Stromal cell of bone marrow (primary cell): ENCODE data around the gene DAB2IP.

Source experiments
- DNase-seq: peaks from one replicate; pipeline ENCODE4 v3.0.0-alpha.2; 2012; ENCODE audit warnings: low read depth

Gene DAB2IP

DNA sequence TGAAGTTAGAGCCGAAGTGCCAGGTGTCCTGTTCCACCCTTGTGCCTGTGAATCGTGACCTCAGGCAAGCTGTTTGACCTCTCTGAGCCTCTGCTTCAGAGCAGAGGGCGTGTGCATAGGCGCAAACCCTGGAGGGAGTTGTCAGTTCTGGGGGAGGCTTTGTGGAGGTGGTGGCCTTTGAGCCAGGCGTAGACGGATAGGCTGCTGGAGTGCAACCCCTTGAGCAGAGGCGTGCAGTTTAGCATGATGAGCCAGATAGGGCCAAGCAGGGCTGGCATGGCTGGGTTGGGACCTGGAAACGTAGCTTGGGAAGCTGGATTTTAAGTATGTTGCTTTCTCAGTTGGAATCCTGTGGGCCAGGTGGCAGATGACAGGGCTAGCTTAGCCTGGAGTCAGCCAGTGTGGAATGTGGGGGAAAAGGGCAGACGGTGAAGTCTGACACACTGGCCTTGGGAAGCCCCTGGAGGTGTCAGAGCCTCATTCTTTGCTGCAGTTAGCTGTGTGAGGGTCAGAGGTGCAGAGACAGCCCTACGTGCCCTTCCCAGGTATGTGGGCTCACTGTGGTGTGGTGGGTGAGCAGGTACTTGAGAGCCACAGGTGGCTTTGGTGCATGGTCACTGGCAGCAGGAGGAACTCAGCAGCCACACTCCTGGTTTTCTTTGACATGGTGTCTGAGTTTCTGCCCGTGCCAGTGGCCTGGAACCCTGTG, 93.4 kb downstream of the DAB2IP start:
- DNase-seq, result no peak

DNA sequence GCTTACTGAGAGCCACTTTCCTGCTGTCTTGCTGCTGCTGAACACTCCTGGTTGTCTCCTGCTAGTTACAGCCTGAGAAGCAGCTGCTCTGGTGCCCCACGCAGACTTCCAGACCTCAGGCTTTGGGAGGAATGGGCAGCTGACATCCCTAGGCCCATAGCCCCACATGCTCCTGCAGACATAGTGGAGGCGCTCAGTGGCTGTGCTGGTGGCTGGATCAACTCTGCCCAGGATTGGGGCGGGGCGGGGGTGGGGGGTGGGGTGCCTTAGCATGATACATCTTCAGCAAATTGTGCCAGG, 93.9 kb downstream of the DAB2IP start:
- no peak for DNase-seq

DNA sequence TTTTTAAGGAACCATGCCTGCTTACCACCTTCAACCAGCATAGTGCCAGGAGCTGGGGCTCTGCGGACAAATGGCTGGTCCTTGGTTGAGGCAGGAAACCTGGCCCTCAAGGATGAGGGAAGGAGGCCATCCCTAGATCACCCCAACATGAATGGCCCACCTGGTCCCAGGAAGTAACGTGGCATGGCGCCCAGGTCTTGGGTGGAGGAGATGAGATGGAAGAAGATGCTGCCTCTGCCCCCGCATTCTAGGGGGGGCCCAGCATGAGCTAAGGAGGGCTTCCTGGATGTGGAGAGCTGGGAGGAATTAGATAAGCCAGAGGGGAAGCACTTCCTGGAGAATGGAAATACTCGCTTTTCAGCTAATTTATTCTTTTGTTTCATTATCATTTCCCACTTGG, 95.0 kb downstream of the DAB2IP start:
- DNase-seq, result no peak

DNA sequence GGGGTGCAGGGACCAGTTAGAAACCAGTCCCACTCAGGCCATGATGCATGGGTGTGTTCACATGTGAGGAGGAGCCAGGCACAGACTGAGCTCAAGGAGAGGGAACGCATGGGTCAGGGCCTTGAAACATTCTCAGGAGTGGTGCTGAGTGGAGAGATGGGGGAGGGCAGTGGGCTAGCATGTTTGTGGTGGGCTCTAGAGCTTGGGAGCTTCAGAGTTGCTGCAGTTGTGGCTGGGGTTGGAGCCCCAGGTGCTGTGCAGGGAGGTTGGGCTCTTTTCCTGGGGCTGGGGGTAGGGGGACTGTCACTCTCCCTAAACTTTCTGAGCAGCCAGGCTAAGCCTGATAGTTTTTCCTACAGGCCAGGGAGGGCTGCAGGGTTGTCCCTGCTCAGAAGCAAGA, 95.4 kb downstream of the DAB2IP start:
- no peak for DNase-seq

DNA sequence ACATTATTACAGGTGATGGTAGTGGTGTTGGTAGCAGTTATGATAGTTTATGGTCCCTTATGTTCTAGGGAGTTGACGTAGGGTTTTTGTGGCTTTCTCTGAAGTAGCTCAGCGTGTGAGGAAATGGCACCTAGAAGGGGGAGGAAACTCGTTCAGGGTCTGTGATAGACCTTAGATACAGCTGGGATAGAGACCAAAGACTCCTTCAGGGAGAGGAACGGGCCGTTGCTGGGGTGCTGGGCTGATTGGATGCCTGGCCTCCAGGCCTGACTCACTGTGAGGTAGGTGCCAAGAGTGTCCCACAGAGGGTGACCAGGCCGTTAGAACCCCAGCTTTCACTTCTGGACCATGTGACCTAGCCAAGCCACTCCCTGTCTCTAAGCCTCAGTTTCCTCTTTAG, 96.6 kb downstream of the DAB2IP start:
- DNase-seq, result no peak

DNA sequence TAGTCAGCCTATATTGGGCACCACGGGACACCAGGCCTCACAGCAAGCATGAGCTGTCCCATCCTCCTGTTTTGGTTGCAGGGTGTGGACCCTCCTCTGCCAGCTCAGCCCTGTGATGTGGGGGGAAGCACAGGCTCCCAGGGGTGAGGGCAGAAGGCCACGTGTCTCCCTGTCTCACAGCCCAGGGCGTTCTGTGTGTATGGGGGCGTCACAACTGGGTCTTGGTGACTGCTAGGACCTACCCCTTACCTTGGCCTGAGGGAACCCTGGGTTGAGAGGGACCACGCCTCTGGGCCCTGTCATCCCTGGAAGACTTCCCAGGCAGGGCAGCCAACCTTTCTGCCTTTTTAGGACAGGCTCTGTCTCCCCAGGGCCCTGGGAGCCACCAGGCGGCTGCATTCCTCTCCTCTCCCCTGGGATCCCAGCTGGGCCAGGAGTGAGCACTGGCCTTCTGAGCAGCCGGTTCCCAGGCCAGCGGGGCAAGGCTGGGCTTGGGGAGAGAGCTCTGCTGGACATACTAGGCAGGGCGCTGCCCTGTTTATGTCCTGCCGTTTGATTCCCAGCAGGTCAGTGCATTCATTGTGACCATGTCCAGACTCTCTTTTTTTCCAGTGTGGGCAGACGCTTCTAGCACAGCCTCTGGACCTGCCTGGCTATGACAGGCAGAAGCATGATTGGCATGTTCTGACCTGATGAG, 97.4 kb downstream of the DAB2IP start:
- no peak for DNase-seq

DNA sequence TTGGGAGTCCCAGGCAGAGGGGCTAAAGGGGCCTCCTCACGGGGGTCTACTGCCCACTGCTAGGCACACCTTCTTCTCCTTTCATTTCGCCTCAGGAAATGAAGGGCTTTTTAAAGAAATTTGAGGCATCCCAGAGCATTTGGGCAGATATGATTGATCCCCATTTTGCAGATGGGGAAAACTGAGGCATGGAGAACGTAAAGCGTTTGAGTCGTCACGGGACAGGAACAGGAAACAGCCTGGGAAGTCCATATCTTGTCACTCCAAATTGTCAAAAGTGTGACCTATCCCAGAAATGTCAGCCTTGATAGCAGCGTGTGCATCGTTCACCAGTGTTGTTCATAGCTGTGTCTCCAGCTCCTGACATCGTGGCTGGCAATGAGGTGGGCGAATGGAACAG, 98.2 kb downstream of the DAB2IP start:
- no peak for DNase-seq

DNA sequence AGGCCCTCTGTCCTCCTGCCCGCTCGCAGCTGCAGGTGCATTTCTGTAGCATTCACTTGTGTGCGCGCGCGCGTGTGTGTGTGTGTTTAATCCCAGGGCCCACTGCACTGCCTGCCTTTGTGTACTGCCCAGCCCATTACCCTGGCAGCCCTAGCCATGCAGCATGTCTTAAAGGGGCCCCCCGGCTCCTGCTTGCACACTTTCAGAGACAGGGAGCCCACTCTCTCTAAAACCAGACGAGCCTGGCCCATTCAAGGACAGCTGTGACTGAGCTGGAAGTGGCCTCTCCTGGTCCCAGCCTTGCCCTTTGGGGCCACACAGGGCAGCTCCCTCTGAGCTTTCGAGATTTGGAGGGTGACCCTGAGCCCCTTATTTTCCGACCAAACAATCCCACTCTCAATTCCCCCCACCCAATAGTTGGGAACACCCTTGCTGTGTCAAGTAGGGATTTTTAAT, 98.9 kb downstream of the DAB2IP start:
- no peak for DNase-seq

DNA sequence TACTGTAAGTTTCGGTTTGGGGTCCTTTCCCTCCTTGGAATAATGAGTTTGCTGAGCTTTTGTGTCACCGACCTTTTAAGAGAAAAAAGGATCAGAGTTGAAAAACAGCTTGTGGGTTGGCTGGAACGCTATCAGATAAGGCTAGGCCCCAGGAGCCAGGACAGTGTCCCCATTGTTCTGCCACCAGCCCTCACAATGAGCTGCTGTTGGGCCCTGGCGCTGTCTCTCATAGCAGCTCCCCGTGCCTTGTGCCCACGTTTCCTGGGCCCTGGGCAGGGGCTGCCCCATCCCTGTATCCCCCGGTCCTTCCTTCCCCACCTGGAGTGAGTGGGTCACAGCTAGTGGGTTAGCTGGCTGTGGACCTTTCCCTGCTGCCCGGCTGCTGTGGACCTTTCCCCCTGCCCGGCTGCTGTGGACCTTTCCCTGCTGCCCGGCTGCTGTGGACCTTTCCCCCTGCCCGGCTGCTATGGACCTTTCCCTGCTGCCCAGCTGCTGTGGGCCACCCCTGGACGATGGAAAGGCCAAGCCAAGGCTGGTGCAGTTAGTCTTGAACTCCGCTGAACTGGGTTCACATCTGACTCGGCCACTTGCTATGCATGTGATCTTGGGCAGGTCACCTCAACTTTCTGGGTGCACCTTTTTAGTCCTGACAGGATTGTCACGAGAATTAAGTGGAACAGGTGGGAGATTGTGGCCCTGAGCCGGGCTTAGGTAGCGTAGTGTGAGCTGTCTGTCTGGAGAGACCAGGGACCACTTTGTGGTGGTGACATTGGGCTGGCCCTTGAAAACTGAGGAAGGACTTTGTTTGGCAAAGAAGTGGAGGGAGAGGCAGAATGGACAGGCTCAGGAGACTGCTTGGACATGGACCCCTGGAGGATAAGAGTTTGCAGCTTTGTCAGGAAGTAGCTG, 99.5 kb downstream of the DAB2IP start:
- DNase-seq, result no peak

DNA sequence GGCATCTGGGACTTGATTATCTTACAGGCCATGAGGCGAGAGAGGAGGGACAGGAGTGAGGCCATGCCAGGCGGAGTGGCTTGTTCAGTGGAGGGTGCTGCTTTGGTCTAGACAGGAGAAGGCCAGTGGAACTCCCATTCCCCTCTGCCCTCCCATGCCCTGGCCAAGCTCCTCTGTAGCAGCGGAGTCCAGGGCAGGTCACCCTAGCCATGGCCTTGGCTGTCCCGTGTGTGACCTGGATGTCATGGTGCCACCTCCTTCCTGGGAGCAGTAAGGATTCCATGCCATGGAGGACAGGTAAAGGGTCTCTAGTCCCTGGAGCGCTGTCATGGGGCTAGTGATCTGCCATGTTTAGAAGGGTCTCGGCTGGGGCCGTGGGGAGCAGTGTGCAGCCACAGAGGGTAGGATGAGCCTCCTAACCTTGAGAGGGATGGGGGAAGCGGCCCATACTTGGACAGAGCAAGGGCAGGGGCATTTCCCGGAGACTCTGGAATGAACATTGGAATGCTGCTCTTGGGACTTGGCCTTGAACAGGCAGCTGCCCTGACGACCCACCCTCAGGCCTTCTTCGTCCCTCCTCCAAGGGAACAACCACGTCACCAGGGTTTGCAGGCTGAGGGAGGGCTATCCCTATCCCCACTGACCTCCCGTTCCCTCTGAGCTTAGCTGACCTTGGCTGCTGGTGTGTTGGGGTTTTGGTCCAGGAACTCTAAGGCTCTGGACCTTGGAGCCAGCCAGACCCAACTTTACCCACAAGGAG, 100.4 kb downstream of the DAB2IP start:
- DNase-seq, result no peak

DNA sequence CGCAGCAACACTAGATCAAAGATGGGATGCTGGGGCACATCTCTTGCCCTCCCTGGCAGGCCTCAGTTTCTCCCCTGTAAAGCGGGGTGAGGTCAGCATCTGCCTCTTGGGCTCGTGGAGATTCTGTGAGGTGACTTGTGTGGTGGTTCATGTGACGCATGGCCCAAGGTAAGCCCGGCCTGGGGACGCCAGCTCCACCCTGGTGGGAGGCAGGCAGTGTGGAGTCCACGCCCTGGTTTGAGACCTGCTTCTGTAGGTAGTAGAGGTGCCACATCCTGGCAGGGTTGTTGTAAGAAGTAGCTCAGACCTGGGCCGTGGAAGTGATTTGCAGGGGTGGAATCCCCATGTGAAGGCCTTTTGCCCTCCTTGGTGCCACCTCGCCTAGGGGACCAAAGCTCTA, 101.5 kb downstream of the DAB2IP start:
- DNase-seq, result no peak

DNA sequence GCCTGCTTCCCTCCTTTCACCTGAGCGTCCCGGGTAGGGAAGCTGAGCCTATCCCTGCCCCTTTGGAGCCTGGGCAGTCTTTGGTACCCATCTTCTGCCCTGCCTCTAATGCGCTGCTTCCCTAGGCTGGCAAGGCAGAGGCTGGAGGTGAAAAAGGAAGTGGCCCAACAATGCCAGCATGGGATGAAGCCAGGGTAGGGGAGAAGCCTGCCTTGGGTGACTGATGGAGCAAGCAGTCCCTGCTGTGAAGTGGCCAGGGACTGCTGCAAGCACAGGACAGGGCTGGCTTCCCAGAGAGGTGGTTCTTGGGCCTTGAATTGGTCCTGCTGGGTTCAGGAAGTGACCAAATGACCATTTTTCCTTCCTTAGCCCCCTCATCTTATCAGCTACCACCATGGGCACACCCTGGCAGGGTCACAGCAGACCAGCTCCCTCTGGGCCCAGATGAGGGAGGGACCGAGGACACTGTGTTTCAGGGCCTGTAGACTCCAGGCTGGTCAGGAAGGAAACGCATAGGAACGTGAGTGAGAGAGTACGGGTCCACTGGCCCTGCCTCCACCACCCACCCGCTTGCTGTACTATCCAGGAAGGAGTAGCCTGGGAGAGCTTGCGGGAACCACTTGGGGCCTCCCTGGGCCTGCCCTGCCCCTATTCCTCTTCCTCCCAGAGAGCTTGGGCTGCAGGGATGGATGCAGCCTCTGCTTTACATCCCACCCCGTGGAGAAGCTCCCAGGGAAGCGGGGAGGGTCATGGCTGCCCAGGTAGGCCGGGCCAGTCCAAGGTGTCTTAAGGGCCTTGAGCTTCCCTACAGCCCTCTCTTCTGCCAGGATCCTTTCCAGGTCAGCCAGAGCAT, 102.6 kb downstream of the DAB2IP start:
- no peak for DNase-seq

DNA sequence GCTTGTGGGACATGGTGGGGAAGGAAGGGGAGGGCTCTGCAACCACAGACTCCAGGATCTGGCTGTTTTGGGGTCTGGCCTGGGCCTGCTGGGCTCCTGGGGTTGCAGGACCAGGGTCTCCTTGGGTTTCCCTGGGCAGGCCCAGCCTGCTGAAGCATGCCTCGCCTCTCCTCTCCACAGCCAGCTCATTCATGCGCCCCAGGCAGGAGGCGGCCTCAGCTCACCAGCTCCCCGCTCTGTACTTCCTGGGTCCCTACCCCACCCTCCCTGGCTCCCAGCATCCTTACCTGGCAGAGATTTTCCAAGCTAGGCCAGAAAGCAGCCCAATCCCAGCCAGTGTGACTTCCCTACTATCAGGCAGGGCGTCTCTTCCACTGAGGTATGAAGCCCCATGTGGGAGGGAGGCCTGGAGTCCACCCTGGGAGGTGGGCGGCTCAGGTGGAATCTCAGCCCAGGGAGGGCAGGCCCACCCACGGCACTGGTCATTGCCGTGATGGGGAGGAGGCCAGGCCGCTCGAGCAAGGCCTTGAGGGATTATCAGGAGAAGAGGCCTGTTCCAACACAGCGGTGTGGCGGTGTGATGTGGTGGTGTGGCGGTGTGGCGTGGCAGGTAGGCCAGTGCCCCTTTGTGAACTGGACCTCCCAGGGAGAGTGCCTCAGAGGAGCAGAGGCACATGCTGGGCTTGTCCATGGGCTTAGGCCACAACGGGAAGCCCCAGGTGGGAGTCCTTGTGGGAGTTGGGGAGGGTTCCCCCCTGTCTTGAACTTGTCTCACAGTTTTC, 103.4 kb downstream of the DAB2IP start:
- DNase-seq, result no peak

DNA sequence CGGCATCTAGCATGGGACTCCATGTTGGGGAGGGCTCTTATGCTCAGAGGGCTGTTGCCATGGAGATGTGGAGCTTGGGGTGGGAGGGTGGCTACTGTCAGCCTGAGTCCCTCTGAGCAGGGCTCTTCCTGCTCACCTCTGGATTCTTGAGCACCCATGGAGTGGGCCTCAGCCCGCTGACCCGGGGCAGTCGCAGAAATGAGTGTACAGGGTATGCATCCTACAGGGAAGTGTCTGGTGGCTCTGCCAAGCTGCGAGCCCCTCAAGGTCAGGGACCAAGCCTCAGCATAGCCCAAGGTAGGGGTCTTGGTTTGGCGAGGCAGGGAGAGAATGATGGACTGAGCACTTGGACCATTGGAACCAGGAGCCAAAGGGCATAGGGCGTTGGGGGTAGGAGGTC, 104.1 kb downstream of the DAB2IP start:
- DNase-seq, result no peak

DNA sequence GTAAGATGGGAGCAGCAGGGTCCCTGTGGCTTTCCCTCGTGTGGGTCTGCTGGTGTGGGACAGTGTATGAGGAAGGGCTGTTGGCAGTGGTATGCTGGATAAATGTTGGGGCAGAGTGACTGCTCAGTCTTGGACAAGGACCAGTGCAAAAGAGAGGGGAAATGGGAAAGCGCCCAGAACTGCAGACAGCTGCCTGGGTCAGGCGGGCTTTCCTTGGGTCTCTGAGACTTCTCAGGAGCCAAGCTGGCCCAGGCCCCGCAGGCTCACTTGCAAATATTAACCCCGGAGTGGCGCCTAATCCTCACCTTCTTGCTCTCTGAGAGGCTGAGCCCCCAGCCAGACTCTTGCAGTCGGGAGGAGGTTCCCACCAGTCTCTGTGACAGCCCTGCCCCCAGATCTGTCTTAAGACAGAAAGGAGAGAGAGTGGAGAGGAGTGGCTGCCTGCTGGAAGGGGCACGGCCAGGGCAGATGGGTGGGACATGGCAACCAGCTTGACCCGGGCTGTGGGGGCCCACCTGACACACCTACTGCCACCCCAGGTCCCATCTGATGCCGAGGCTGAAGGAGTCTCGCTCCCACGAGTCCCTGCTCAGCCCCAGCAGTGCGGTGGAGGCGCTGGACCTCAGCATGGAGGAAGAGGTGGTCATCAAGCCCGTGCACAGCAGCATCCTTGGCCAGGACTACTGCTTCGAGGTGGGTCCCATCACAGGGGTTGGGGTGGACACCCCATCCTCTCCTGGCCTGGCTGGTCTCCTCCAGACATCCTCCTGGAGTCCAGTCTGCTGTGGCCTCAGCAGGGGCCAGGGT, 105.2 kb downstream of the DAB2IP start:
- no peak for DNase-seq

DNA sequence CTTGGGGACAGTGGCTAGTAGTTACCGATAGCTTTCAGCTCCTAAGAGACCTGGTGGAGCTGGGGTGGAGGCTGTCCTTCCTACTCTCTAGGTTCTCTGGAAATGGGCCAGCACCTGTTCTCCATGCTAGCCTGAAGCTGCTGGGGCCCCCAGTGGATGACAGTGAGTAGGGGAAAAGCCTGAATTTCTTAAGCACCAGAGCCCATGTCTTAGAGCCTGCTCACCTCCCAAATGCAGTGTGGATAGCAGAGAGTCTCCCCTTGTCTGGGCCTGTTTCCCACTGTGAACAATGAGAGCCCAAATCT, 105.8 kb downstream of the DAB2IP start:
- no peak for DNase-seq

DNA sequence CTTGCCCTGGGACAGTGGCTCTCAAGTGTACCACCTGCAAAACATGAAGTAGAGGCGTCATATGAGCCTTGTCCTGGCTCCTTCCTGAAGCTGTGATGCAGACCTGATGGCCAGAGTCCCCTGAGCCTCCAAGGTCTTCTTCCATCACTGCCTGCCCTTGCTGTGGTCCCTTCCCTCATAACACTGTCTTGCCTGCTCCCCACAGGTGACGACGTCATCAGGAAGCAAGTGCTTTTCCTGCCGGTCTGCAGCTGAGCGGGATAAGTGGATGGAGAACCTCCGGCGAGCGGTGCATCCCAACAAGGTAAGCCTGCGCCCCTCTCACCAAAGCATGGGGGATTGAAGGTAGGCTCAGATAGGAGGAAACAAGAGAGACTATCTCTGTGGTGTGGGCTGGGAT, 107.3 kb downstream of the DAB2IP start:
- no peak for DNase-seq

DNA sequence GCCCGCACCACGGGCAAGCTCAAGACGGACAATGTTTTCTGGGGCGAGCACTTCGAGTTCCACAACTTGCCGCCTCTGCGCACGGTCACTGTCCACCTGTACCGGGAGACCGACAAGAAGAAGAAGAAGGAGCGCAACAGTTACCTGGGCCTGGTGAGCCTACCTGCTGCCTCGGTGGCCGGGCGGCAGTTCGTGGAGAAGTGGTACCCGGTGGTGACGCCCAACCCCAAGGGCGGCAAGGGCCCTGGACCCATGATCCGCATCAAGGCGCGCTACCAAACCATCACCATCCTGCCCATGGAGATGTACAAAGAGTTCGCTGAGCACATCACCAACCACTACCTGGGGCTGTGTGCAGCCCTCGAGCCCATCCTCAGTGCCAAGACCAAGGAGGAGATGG, 108.6 kb downstream of the DAB2IP start:
- no peak for DNase-seq

DNA sequence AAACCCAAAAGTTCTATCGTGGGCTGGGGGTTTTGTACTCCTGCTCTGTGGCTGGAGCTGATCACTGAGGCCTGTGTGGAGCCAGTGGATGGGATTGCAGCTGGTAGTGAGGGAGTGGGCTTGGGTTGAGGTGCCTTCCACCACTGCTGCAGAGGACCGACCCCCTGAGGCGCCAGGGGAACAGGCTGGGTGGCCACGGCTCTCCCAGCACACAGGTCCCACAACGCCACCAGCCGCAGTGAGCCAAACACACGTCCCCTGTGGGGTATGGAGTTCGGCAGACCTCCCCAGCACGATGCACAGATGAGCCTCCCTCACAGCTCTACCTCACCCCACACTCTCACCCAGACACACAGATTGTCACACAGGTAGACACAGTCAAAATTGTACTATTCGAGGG, 109.1 kb downstream of the DAB2IP start:
- no peak for DNase-seq

DNA sequence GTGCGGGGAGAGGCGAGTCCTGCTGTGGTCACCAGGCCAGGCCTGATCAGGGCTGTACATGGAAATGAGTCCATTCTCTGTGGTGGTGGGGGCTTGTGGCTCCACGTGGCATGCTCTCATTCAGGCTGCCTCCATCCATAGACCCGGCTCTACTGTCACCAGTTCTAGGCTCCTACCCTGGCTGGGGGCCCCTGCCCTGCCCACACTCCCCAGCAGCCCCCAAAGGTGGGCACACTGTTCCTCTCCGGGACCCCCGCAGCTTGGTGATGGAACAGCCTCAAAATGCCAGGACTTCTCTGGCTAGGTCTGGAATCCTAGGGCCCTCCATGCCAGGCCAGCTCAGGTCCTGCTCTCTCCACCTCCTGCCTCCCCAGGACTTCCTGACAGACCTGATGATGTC, 111.7 kb downstream of the DAB2IP start:
- DNase-seq, result no peak
